ENCODE results near the gene NDST1. TPM values are rescaled to one million over a fixed set of nuclear protein-coding genes. Genes with fewer than 3 reads are reported as not detected.
A peak's percentile ranks its signal among the peaks of the same experiment; 100 is the strongest.

NDST1 gene
- total RNA-seq, 8 experiments from 2014 or later, result 12.8 to 46.0 (median 28.5) TPM

GRCh38 chr5:150573867-150574817, 66.2 kb downstream of the NDST1 start:
- in situ Hi-C loops (cut with MboI; ENCODE audit: low pct_unique_long_range_greater_than_20kb in 2 of 9, low sequenced_read_pairs in 9 of 9, unreplicated experiment in 9 of 9), result loop anchor here in 6 of 9 experiments (25.0 kb wide), 4 partner anchors 88 to 238 kb away; partner anchors contain the start of genes MYOZ3 (in 4 of the 6) and RBM22 (in 1 of the 6)
- Histone ChIP-seq H3K4me3 (no peak overlapping the region), H3K4me1 (replicated peaks in 1 of 2) (no peaks in the 10 kb centered on the region), H3K27ac (no peak overlapping the region)
- peak in 3 of 8 experiments; percentile 78 to 94 (median 90) for ATAC-seq (replicated peaks in 6 of 8)
- WGBS, 10 experiments, result 60 to 100% (median 85%) methylated on average over 1 to 6 of the region's 18 CpGs; no CpG with 5 or more reads in 2 of the 10 experiments

GRCh38 chr5:150574818-150575547, 67.1 kb downstream of the NDST1 start:
- Histone ChIP-seq H3K27ac (no peak overlapping the region), H3K4me3 (no peak overlapping the region), H3K4me1 (replicated peaks in 1 of 2) (no peaks in the 10 kb centered on the region)
- WGBS, 10 experiments, result 60 to 100% (median 97%) methylated on average over 1 to 4 of the region's 15 CpGs; no CpG with 5 or more reads in 4 of the 10 experiments
- peak in 2 of 8 experiments; percentile 13 to 29 for ATAC-seq (replicated peaks in 6 of 8)
- in situ Hi-C loops (cut with MboI; ENCODE audit: low pct_unique_long_range_greater_than_20kb in 2 of 9, low sequenced_read_pairs in 9 of 9, unreplicated experiment in 9 of 9), result loop anchor here in 6 of 9 experiments (25.0 kb wide), 4 partner anchors 87 to 237 kb away; partner anchors contain the start of genes MYOZ3 (in 4 of the 6) and RBM22 (in 1 of the 6)

- ATAC-seq (replicated peaks in 6 of 8), result no peak
- H3K27ac ChIP-seq, result no peak overlapping the region
- H3K4me1 ChIP-seq (replicated peaks in 1 of 2), result no peaks in the 10 kb centered on the region
- in situ Hi-C loops (cut with MboI; ENCODE audit: low pct_unique_long_range_greater_than_20kb in 2 of 9, low sequenced_read_pairs in 9 of 9, unreplicated experiment in 9 of 9), result no loop called here
- whole genome bisulfite sequencing, 10 experiments, result 40 to 92% (median 88%) methylated on average over 1 to 2 of the region's 11 CpGs; no CpG with 5 or more reads in 4 of the 10 experiments
- no peak overlapping the region for H3K4me3 ChIP-seq
Observed at GRCh38 chr5:150575745-150576448, 68.0 kb downstream of the NDST1 start.

GRCh38 chr5:150576449-150576949, 68.6 kb downstream of the NDST1 start:
- in situ Hi-C loops (cut with MboI; ENCODE audit: low pct_unique_long_range_greater_than_20kb in 2 of 9, low sequenced_read_pairs in 9 of 9, unreplicated experiment in 9 of 9), result no loop called here
- no peak for ATAC-seq (replicated peaks in 6 of 8)
- WGBS, 10 experiments, result 80 to 100% methylated on average over 1 of the region's 7 CpGs; no CpG with 5 or more reads in 8 of the 10 experiments
- H3K27ac ChIP-seq, result no peak overlapping the region
- no peak overlapping the region for H3K4me3 ChIP-seq
- no peaks in the 10 kb centered on the region for H3K4me1 ChIP-seq (replicated peaks in 1 of 2)

- 73 to 100% (median 89%) methylated on average over 1 to 9 of the region's 10 CpGs; no CpG with 5 or more reads in 1 of the 10 experiments for WGBS, 10 experiments
- H3K27ac ChIP-seq, result no peak overlapping the region
- no peak for ATAC-seq (replicated peaks in 6 of 8)
- in situ Hi-C loops (cut with MboI; ENCODE audit: low pct_unique_long_range_greater_than_20kb in 2 of 9, low sequenced_read_pairs in 9 of 9, unreplicated experiment in 9 of 9), result no loop called here
- H3K4me1 ChIP-seq (replicated peaks in 1 of 2), result peaks cover 9% of the 10 kb centered on the region in 2 donors
- H3K4me3 ChIP-seq, result no peak overlapping the region
Observed at GRCh38 chr5:150577378-150578139, 69.6 kb downstream of the NDST1 start.

- no peak overlapping the region for H3K4me3 ChIP-seq
- no peak overlapping the region for H3K27ac ChIP-seq
- 67 to 100% (median 95%) methylated on average over 1 to 2 of the region's 16 CpGs; no CpG with 5 or more reads in 6 of the 10 experiments for WGBS, 10 experiments
- H3K4me1 ChIP-seq (replicated peaks in 1 of 2), result peaks cover 14 to 15% of the 10 kb centered on the region in 2 donors
- in situ Hi-C loops (cut with MboI; ENCODE audit: low pct_unique_long_range_greater_than_20kb in 2 of 9, low sequenced_read_pairs in 9 of 9, unreplicated experiment in 9 of 9), result no loop called here
- ATAC-seq (replicated peaks in 6 of 8), result no peak
Observed at GRCh38 chr5:150578781-150579461, 71.0 kb downstream of the NDST1 start.

- WGBS, 10 experiments, result 87 to 100% (median 98%) methylated on average over 2 to 5 of the region's 11 CpGs; no CpG with 5 or more reads in 6 of the 10 experiments
- peak in 2 of 8 experiments; percentile 35 to 80 for ATAC-seq (replicated peaks in 6 of 8)
- in situ Hi-C loops (cut with MboI; ENCODE audit: low pct_unique_long_range_greater_than_20kb in 2 of 9, low sequenced_read_pairs in 9 of 9, unreplicated experiment in 9 of 9), result no loop called here
- H3K27ac ChIP-seq, result no peak overlapping the region
- H3K4me3 ChIP-seq, result no peak overlapping the region
- peaks cover 17 to 20% of the 10 kb centered on the region in 2 donors for H3K4me1 ChIP-seq (replicated peaks in 1 of 2)
Observed at GRCh38 chr5:150579462-150580400, 71.8 kb downstream of the NDST1 start.

GRCh38 chr5:150580917-150581316, 73.0 kb downstream of the NDST1 start:
- in situ Hi-C loops (cut with MboI; ENCODE audit: low pct_unique_long_range_greater_than_20kb in 2 of 9, low sequenced_read_pairs in 9 of 9, unreplicated experiment in 9 of 9), result no loop called here
- 29 to 100% (median 92%) methylated on average over 1 to 3 of the region's 3 CpGs; no CpG with 5 or more reads in 2 of the 10 experiments for WGBS, 10 experiments
- H3K4me1 ChIP-seq (replicated peaks in 1 of 2), result peaks cover 17 to 20% of the 10 kb centered on the region in 2 donors
- no peak overlapping the region for H3K4me3 ChIP-seq
- H3K27ac ChIP-seq, result no peak overlapping the region
- no peak for ATAC-seq (replicated peaks in 6 of 8)

- ATAC-seq (replicated peaks in 6 of 8), result peak in 7 of 8 experiments; percentile 34 to 99 (median 95)
- in situ Hi-C loops (cut with MboI; ENCODE audit: low pct_unique_long_range_greater_than_20kb in 2 of 9, low sequenced_read_pairs in 9 of 9, unreplicated experiment in 9 of 9), result no loop called here
- Histone ChIP-seq H3K4me3 (no peak overlapping the region), H3K27ac (peak overlapping the region; percentile 24 to 35), H3K4me1 (replicated peaks in 1 of 2) (peaks cover 17 to 20% of the 10 kb centered on the region in 2 donors)
- 20 to 90% (median 64%) methylated on average over 1 to 6 of the region's 19 CpGs; no CpG with 5 or more reads in 4 of the 10 experiments for WGBS, 10 experiments
Observed at GRCh38 chr5:150582241-150583109, 74.5 kb downstream of the NDST1 start.

Measured in motor neuron (in vitro differentiated cells).